Retinal pigment epithelial cell (primary cell): Measurements from ENCODE around the gene DARS1.

ENCODE experiments used
- DNase-seq: peaks from one replicate; pipeline ENCODE4 v3.0.0-alpha.2; 2010; ENCODE audit warnings: low read depth
- H3K4me3 ChIP-seq: 2 replicates; pipeline ENCODE4 v1.5.1; 2011; ENCODE audit warnings: mild to moderate bottlenecking, low read length, control low read depth, moderate library complexity
- CTCF ChIP-seq: conservative IDR thresholded peaks from 2 replicates; pipeline ENCODE4 v1.5.1; 2011; ENCODE audit warnings: low read depth, low read length, control low read depth, inconsistent platforms

Gene DARS1

DNA sequence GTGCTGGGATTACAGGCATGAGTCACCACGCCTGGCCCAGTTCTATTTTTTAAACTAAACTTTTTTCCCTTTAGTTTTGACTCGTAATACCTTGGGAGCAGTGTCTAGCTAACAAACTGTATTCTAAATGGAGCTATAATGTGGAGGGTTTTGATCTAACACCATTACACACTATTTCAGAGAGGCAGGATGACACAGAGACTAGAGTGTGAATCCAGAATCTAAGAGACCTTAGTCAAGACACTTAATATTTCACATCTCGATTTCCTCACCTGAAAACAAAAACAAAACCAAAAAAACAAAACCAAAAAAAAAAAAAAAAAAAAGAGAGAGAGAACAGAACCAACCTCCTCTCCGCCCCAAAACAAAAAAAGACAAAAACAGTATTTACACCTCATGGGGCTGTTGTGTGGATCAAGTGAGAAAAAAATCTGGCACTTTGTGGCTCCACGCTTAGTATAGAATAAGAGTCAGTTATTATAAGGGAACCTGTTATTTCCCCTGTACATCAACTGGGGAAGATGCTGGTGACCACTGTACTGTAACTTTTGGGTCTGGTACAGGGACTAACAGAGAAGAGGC lies 31.3 kb downstream of the DARS1 start:
- DNase-seq, result no peak
- no peak for TF ChIP-seq CTCF
- H3K4me3 ChIP-seq, result no peak overlapping the region

DNA sequence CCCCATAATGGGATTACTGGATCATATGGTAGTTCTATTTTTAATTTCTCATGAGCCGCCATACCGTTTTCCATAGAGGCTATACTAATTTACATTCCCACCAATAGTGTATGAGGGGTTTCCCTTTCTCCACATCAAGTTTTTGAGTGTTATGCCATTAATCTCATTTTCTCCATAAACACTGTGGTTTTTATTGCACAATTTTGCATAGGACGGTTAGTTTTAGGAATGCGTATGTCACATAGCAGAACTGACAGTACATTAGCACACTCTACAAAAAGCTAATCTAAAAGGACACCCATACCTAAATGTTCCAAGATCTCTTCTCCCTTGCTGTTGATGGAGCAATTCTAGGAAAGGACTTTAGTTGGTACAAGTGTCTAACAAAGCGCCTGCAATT lies 32.5 kb downstream of the DARS1 start:
- H3K4me3 ChIP-seq, result no peak overlapping the region
- no peak for DNase-seq
- TF ChIP-seq CTCF, result no peak

GRCh38 chr2:135951041-135951583 lies 34.3 kb downstream of the DARS1 start:
- H3K4me3 ChIP-seq, result no peak overlapping the region
- TF ChIP-seq CTCF, result no peak

GRCh38 chr2:135949451-135950234 lies 35.8 kb downstream of the DARS1 start:
- H3K4me3 ChIP-seq, result no peak overlapping the region
- TF ChIP-seq CTCF, result no peak
- DNase-seq, result no peak

More at GRCh38 chr2:135951041-135951583, 34.3 kb downstream of the DARS1 start:
- no peak for DNase-seq

DNA sequence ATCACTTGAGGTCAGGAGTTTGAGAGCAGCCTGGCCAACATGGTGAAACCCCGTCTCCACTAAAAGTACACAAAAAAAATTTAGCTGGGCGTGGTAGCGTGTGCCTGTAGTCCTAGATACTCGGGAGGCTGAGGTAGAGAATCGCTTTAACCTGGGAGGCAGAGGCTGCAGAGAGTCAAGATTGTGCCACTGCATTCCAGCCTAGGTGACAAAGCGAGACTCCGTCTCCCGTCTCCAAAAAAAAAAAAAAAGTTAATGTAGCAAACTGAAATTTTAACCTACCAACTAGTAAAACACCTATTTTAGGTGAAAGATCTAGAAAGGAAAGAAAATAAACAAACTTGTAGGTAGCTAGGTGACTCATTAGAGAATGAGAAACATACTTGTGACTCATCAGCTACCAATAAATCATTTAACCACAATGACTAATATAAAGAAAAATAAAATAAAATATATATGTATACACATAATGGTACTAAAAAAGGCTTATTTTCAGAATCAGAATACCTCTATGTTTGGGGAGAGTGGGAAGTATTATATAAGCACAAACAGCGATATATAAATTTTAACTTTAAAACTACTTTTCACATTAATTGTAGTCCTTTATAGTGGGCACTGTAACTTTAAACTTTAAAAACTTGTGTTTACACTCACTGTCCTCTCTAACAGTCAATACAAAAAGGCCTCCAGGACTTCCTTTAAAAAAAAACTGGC lies 36.6 kb downstream of the DARS1 start:
- no peak for DNase-seq
- TF ChIP-seq CTCF, result no peak
- H3K4me3 ChIP-seq, result no peak overlapping the region

- no peak for TF ChIP-seq CTCF
- H3K4me3 ChIP-seq, result no peak overlapping the region
- DNase-seq, result no peak
Observed at GRCh38 chr2:135948141-135948540, 37.3 kb downstream of the DARS1 start.

- H3K4me3 ChIP-seq, result no peak overlapping the region
- TF ChIP-seq CTCF, result no peak
Observed at GRCh38 chr2:135947483-135947882, 37.9 kb downstream of the DARS1 start.

More at GRCh38 chr2:135947483-135947882, 37.9 kb downstream of the DARS1 start:
- no peak for DNase-seq
